ENCODE measurements around the gene TMEM219. TPM values are rescaled to one million over a fixed set of nuclear protein-coding genes. Genes with fewer than 3 reads are reported as not detected.
"Not testable (repeated sequence)": the region's sequence is repeated elsewhere in the genome, so short reads cannot be mapped to it uniquely, and the experiment has no call there.

TMEM219 gene, protein sequence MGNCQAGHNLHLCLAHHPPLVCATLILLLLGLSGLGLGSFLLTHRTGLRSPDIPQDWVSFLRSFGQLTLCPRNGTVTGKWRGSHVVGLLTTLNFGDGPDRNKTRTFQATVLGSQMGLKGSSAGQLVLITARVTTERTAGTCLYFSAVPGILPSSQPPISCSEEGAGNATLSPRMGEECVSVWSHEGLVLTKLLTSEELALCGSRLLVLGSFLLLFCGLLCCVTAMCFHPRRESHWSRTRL
- total RNA-seq: 66.4 TPM
- long read RNA-seq, transcript TMEM219-204 (5 exons, 1,292 nt): minor isoform, 20 of 99 reads
- long read RNA-seq, transcript TMEM219-201 (6 exons, 999 nt): major isoform, 27 of 99 reads
- long read RNA-seq, partial matches to known transcripts: 6 of 99 reads
- long read RNA-seq, other reads (novel, unspliced or antisense): 46 of 99 reads

DNA sequence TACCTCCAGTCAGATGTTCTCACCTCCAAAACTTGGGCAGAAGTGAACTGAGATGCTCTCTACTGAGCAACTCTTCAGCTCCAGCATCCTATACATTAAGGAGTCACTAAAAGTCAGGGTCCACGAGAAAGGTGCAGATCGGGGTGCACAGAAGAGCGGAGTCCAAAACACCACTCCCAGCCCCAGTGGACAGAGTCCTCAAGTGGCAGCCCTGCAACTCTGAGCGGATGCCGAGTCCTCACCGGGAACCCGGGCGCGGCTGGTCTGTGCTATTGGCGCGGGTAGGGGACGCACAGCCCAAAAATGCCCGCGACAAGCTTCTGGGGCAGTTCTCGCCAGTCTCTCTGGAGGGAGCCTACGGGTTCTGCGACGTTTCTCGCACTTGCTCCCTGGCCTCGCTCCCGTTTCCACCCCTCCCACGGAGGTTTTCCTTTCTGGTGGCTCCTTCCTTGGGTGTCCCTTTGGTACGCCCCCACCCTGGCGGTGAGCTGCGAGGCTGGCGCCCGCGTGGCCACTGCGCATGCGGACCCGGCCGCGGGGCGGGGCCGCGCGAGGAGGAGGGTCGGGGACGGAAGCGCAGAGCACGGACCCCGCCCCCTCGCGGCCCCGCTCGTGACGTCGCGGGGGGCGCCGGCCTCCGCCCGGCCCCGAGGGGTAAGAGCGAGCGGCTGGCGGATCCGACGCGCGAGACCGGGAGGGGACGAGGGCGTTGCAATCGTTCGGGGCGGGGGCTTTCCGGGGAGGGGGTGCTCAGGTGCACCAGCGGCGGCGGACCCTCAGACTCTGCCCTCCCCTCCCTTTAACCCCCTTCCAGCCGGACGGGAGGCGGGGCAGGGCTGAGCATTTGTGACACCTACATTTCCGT, at the start of gene TMEM219:
Gene TMEM219, plus strand, starts transcription at position 601 of the 865 bp plus-strand sequence. CDS start 1,065 bp downstream, outside the sequence.
- intact Hi-C loops (cut with DNase I): loop anchor here (1.0 kb wide), 1 partner anchor 12 kb away; the partner anchor contains the start of gene TAOK2
- DNase-seq (ENCODE audit: low spot score): peak; percentile 95

DNA sequence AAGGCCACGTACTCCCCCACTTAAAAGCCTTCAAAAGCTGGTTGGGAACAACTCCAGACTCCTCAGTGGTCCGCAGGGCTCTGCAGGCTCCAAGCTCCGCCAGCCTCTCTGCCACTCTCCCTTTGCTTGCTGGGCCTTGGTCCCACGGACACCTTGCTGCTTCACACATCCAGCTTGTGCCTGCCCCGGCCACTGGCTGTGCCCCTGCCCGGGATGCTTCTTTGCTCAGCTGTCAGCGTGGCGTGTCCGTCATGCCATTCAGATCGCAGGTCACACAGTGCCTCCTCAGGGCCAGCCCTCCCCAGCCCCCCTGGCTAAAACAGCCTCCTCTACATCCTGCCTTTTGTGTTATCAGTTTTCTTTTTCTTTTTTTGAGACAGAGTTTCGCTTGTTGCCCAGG, 49.8 kb upstream of the TMEM219 start:
- intact Hi-C loops (cut with DNase I): no loop called here
- no peak for DNase-seq (ENCODE audit: low spot score)

DNA sequence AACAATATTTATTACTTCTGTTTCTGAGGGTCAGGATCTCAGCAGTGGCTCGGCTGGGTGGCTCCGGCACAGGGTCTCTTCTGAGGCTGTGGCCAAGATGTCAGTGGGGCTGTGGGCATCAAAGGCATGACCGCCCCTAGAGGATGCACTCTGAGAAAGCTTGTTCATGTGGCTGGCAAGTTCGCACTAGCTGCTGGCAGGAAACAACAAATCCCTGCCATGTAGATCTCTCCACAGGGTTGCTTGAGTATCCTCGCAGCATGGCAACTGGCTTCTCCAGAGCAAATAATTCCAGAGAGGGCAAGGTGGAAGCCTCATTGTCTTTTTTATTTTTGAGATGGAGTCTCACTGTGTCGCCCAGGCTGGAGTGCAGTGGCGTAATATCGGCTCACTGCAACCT, 48.4 kb upstream of the TMEM219 start:
- intact Hi-C loops (cut with DNase I): no loop called here
- DNase-seq (ENCODE audit: low spot score): no peak

DNA sequence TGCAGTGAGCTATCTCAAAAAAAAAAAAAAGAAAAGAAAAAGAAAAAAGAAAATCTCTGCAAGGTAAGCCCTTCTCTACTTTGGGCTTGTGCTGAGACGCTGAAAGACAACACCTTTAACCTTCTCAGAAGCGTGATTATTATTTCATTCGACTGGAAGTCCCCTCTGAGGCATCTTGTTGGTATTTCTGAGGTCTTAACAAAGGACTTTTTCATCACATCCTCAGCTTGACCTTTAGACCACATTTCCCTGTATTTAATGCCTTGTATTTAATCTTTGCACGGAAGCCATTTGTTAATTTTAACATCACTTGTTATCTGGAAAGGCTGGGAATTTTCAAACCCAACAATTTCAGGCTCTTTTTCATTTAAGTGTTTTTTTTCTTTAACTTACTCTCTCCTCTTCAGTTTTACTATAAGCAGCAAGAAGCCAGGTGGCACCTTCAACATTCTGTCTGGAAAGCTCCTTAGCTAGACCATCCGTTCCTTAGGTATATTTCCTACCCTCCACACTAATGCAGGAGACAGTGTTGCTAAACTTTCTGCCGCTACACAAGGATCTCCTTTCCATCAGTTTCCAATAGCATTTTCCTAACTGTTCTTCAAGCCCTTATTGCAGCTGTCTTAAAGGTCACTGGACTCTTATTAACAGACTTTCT, 46.2 kb upstream of the TMEM219 start:
- intact Hi-C loops (cut with DNase I): no loop called here
- DNase-seq (ENCODE audit: low spot score): no peak

DNA sequence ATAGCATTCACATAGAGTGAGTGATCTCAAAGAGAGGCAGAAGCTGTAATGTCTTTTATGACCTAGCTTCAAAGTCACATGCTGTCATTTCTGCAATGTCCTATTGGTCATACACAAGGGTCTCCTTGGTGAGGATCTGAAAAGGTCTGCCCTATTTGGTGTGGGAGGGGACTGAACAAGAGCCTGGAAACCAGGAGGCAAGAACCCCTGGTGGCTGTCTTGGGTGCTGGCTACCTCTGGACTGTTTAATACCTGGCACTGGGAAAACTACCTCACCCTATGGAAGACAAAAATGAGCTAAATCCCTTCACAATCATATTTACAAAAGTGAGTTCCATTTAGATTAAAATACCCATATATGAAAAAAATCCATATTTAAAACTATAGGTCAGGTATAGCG, 44.9 kb upstream of the TMEM219 start:
- no peak for DNase-seq (ENCODE audit: low spot score)
- intact Hi-C loops (cut with DNase I): no loop called here

DNA sequence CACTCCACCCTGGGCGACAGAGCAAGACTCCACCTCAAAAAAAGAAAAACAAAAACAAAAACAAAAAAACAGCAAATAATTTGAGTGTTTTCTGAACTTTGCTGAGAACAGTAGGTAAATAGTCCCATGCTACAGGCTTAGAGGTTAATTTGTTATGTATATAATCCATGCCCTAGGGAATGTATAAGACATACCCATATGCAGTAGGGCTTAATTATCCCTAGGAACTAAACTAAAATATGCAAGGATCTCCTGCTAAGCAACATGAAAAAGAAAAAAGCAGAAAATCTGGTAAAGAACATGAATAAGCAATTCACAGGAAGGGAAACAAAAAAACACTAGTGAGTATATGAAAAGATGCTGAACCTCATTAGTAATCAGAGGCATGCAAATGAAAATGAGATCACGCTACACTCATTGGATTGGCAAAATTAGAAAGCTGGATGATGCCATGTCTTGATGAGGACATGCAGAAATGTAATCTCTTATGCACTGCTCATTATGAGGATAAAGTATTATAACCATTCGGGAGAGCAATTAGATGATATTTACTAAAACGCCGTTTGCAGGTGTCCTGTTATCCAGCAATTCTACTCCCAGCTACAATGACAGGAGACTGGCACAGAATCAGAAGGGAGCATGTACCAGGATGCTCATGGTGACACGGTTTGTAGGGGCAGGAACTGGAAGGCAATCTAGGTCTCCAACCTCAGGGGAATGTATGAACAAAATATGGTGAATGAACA, 41.4 kb upstream of the TMEM219 start:
- intact Hi-C loops (cut with DNase I): no loop called here

DNA sequence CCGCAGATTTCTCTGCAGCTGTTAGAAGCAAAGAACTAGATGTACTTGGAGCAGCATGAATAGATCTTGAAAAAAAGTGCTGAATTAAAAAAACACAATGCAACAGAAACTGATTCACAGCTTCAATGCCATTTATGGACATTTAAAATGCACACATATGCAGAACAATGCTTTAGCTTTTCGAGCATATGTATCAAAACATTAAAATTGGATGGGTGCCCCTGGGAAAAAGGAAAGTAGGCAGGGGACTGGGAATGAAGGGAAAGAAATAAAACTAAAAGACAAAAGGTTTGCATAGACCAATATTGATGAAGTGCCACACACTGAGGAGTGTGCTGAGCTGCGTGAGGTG, 40.9 kb upstream of the TMEM219 start:
- DNase-seq (ENCODE audit: low spot score): no peak
- intact Hi-C loops (cut with DNase I): no loop called here

More for the DNA sequence above, 41.4 kb upstream of the TMEM219 start:
- no peak for DNase-seq (ENCODE audit: low spot score)

DNA sequence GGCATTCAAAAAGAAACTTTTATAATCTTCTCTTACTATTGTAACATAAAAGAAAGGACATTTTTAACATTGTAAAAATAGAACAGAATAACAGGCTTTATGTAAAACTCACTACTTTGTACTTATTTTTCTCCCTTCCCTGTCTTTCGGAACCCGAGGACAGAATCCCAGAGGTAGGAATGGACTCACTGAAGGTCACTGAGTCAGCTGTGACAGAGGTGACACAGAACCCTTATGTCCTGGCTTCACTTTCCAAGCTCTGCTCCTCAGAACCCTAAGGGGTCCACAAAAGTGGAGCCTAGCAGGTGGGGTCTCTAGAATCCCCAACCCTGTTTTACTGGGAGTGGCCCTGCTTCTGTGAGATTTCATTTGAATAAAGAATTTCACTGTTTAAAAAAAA, 39.6 kb upstream of the TMEM219 start:
- intact Hi-C loops (cut with DNase I): no loop called here
- no peak for DNase-seq (ENCODE audit: low spot score)

DNA sequence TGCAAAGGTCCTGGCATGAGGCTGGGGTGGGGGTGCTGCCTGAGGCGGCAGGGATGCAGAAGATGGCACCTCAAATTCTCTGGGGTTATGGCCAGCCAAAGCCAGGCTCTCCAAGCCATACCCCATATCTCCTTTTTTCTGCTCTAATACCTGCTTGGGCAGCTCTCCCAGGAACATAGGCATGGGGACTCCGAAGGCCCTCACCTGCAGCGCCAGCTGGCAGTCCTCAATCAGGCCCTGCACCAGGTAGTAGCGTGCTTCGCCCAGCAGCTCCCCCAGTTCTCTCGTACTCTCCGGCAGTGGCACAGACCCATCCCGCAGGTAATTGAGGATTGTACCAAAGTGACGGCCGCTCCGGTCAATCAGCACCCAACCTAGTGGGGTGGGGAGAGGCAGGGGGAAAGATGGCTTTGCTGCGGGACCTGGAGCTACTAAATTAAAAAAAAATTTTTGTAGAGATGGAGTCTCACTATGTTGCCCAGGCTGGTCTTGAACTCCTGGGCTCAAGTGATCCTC, 38.8 kb upstream of the TMEM219 start:
- intact Hi-C loops (cut with DNase I): no loop called here
- no peak for DNase-seq (ENCODE audit: low spot score)

DNA sequence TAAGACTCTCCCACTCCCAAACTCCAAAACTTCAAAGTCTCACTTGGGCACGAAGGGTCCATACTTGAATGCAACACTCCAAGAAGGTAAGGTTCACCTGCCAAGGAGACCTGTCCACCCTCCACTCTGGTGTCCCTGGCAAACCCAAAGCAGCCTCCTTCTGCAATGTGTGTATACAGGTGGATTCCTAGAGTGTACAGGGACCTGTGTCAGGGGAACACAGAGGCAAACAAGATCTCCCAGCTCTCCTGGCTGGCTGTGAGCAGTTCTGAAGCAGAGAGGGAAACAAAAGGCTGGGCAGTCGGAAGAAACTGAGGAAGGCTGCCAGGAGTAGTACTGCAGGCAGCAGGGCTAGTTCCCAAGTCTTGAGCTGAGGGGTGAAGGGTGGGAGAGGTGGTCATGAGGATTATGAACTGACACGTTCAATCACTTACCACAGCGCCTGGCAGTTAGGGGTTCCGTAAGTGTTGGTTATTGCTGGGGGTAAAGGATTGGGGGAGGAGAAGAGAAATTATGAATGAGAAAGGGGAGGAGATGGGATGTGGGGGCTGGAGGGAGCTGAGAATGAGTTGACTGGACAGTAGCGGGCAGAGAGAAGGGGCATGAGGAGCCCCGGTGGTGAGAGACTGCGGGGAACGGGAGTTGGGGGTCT, 36.6 kb upstream of the TMEM219 start:
- intact Hi-C loops (cut with DNase I): loop anchor here (5.0 kb wide), 1 partner anchor 72 kb away; the partner anchor contains the start of genes HIRIP3 and INO80E
- DNase-seq (ENCODE audit: low spot score): no peak

DNA sequence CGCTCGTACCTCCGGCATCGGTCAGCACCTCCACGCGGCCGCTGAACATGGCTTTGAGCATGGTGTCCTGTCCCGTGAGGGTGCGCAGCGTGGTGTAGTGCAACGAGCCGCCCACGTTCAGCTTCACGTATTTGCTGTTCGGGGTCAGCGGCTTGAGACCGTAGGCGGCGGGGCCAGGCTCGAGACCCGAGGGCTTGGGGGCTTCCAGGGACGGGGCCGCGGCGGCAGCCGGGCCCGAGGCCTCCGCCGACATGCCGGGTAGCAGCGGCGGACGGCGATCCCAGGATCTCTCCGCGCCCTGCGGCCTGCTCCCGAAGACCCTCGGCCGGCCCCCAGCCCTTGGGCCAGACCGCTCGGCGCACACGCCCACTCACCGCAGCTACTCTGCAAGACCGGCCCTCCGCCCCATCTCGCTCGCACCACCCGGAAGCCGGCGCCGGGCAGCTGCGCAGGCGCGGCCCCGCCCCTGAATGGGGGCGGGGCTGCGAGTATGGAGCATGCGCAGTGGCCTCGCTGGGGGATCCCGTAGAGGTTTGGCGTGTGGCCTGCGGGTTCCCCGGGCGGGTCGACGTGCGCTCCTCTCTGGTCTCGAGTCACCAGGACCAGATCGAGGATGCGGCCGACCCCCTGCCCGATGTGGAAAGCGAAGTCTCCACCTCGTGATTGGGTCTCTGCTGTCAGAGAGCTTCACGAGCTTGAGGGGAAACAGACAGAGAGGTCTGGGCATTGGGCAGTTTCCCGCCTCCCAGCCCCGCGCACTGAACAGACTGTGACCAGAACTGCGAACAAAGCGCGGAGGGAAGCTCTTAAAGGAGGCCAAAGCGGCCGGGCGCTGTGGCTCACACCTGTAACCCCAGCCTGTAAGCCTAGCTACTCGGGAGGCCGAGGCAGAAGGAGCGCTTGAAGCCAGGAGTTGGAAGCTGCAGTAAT, 35.8 kb upstream of the TMEM219 start, which contains the start of gene KCTD13:
Gene KCTD13, minus strand, starts transcription at position 446 of the 930 bp plus-strand sequence. Its CDS starts 193 bp downstream, at position 253.
- peak; percentile 95 for DNase-seq (ENCODE audit: low spot score)
- intact Hi-C loops (cut with DNase I): loop anchor here (5.0 kb wide), 1 partner anchor 71 kb away; the partner anchor contains the start of genes HIRIP3 and INO80E

DNA sequence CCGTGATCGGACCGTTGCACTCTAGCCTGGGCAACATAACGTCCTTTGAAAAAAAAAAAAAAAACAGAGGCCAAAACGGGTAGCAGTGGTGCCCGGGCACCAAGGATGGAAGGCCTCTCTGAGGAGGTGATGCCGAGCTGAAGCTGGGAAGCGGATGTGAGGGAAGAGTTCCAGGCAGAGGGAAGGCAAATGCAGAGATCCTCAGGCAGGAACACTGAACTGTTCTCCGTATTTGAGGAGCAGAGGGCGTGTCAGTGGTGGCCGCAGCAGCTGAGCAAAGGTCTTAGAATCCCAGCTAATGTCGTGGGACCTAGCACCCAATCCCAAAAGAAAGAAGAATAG, 35.2 kb upstream of the TMEM219 start:
- DNase-seq (ENCODE audit: low spot score): no peak
- intact Hi-C loops (cut with DNase I): loop anchor here (5.0 kb wide), 1 partner anchor 71 kb away; the partner anchor contains the start of genes HIRIP3 and INO80E

DNA sequence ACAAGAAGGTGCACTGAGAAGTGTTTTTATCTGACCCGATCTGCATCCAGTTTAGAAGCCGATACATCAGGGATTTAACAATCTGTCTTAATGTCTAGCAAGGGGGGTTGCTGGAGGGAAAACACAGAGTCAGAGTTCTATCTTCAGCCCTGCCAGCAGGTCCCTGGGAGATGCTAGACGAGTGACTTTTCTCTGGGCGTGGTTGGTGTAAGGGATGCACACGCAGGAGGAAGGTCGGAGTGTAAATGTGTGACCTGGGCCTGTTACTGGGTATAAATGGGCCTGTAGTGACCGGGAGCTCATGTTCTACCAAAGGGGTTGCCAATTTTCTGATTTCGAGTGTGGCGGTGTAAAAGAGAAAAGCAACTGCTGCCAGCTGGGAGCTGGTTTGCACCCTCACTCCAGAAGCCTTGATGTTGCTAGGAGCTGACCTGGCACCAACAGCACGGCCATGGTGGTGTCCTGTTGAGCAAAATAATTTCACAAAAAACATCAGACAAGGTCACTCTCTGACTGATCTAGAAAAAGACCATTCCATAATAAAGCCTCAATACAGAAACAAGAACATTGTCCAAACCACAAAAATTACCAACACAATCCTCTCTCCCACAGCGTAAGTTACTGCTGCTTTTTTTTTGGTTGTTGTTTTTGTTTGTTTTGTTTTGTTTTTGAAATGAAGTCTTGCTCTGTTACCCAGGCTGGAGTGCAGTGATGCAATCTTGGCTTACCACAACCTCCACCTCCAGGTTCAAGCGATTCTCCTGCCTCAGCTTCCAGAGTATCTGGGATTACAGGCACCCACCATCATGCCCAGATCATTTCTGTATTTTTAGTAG, 34.6 kb upstream of the TMEM219 start:
- intact Hi-C loops (cut with DNase I): loop anchor here (5.0 kb wide), 1 partner anchor 70 kb away; the partner anchor contains the start of genes HIRIP3 and INO80E
- DNase-seq (ENCODE audit: low spot score): no peak

DNA sequence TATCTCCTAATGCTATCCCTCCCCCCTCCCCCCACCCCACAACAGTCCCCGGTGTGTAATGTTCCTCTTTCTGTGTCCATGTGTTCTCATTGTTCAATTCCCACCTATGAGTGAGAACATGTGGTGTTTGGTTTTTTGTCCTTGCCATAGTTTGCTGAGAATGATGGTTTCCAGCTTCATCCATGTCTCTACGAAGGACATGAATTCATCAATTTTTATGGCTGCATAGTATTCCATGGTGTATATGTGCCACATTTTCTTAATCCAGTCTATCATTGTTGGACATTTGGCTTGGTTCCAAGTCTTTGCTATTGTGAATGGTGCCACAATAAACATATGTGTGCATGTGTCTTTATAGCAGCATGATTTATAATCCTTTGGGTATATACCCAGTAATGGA, 30.1 kb upstream of the TMEM219 start:
- intact Hi-C loops (cut with DNase I): not testable (repeated sequence)

DNA sequence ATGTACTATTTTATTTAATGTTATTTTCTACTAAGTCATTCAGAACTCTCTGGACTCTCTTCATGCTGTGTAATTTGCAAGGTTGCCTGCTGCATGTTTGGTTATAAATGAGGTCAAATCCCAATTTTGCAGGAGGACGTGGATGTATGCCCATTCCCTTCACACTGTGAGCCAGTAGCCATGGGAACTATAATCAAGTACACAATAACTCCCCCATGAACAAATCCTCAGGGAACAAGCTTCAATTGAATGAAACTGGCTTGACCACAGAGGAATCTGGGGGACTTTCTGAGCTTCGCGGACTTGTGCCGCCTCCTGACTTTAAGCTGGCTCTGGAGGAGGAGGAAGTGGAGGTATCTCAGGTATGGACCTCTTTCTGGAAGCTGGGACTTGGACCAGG, 21.2 kb upstream of the TMEM219 start:
- intact Hi-C loops (cut with DNase I): no loop called here
- DNase-seq (ENCODE audit: low spot score): no peak

More for the DNA sequence above, 30.1 kb upstream of the TMEM219 start:
- DNase-seq (ENCODE audit: low spot score): not testable (repeated sequence)

Data from cardiac septum (tissue), 1 donor.